GM23338 (cell line): ENCODE results near the gene GRM5. TPM values are rescaled to one million over a fixed set of nuclear protein-coding genes. Genes with fewer than 3 reads are reported as not detected.

Source experiments
- ATAC-seq: fragments of 200-7000 bp; cut with Tn5 transposase; 3 replicates; pipeline ENCODE4 v1.9.1; 2020
- DNase-seq: peaks from one replicate; pipeline ENCODE4 v3.0.0-alpha.2; 2015; ENCODE audit warnings: low spot score
- H2AFZ ChIP-seq: fragments of 200-600 bp; sonication (generic); 2 replicates; pipeline ENCODE4 v1.8.0; 2016; ENCODE audit warnings: antibody characterized with exemption, mild to moderate bottlenecking, moderate library complexity
- H3F3A ChIP-seq: fragments of 200-600 bp; sonication (generic); replicated peaks from 2 replicates; pipeline ENCODE4 v1.8.0; 2017; ENCODE audit warnings: antibody characterized with exemption, mixed run types, low read depth
- H3K27ac ChIP-seq: fragments of 200-600 bp; sonication (generic); 2 replicates; pipeline ENCODE4 v1.6.1; 2016; ENCODE audit warnings: low read depth
- H3K27me3 ChIP-seq: fragments of 200-600 bp; sonication (generic); 2 replicates; pipeline ENCODE4 v1.8.0; 2016; ENCODE audit warnings: mild to moderate bottlenecking, mixed run types, moderate library complexity; ENCODE audit not compliant: insufficient read depth
- H3K36me3 ChIP-seq: fragments of 200-600 bp; sonication (generic); 2 replicates; pipeline ENCODE4 v1.8.0; 2016; ENCODE audit warnings: mild to moderate bottlenecking; ENCODE audit not compliant: insufficient read depth
- H3K4me1 ChIP-seq: fragments of 200-600 bp; sonication (generic); 2 replicates; pipeline ENCODE4 v1.8.0; 2016; ENCODE audit warnings: mild to moderate bottlenecking, moderate library complexity; ENCODE audit not compliant: insufficient read depth
- H3K4me2 ChIP-seq: fragments of 200-600 bp; sonication (generic); 2 replicates; pipeline ENCODE4 v1.7.1; 2017; ENCODE audit warnings: mixed run types
- H3K4me3 ChIP-seq: fragments of 200-600 bp; sonication (generic); 2 replicates; pipeline ENCODE4 v1.6.1; 2016; ENCODE audit warnings: mixed run types
- H3K79me2 ChIP-seq: fragments of 200-600 bp; sonication (generic); replicated peaks from 2 replicates; pipeline ENCODE4 v1.8.0; 2017; ENCODE audit warnings: mild to moderate bottlenecking; ENCODE audit not compliant: insufficient read depth
- H3K9me2 ChIP-seq: fragments of 200-600 bp; sonication (generic); 2 replicates; pipeline ENCODE4 v1.8.0; 2017; ENCODE audit not compliant: insufficient read depth
- H4K20me1 ChIP-seq: fragments of 200-600 bp; sonication (generic); replicated peaks from 2 replicates; pipeline ENCODE4 v1.8.0; 2017; ENCODE audit warnings: mild to moderate bottlenecking; ENCODE audit not compliant: insufficient read depth
- H3K27ac Mint-ChIP-seq: 2 replicates; pipeline ENCODE4 v1.8.0; 2020; ENCODE audit warnings: inconsistent platforms, mild to moderate bottlenecking, moderate library complexity, mixed read lengths
- H3K27me3 Mint-ChIP-seq: 3 replicates; pipeline ENCODE4 v1.8.0; 2022; ENCODE audit warnings: low read depth, mild to moderate bottlenecking, moderate library complexity, mixed read lengths, inconsistent platforms; ENCODE audit not compliant: insufficient read depth, poor library complexity
- H3K36me3 Mint-ChIP-seq: 3 replicates; pipeline ENCODE4 v1.8.0; 2021; ENCODE audit warnings: low read depth, mild to moderate bottlenecking, inconsistent platforms, moderate library complexity, mixed read lengths
- H3K4me1 Mint-ChIP-seq: 3 replicates; pipeline ENCODE4 v1.8.0; 2020; ENCODE audit warnings: mild to moderate bottlenecking, inconsistent platforms, mixed read lengths
- H3K4me3 Mint-ChIP-seq: 3 replicates; pipeline ENCODE4 v1.8.0; 2021; ENCODE audit warnings: moderate library complexity, mild to moderate bottlenecking, inconsistent platforms, mixed read lengths
- H3K9me3 Mint-ChIP-seq: 3 replicates; pipeline ENCODE4 v1.8.0; 2020; ENCODE audit warnings: moderate library complexity, mild to moderate bottlenecking, inconsistent platforms, mixed read lengths
- CREB1 ChIP-seq: fragments of 250-450 bp; sonication (Bioruptor Pico); IDR thresholded peaks from 2 replicates; pipeline ENCODE4 v1.5.0; 2020; ENCODE audit warnings: low read depth, mild to moderate bottlenecking, moderate library complexity
- JUNB ChIP-seq: IDR thresholded peaks from one replicate; pipeline ENCODE4 v1.6.1; 2016; ENCODE audit warnings: antibody characterized with exemption; ENCODE audit not compliant: unreplicated experiment
- NANOG ChIP-seq: IDR thresholded peaks from 2 replicates; pipeline ENCODE4 v1.6.1; 2016; ENCODE audit warnings: antibody characterized with exemption, borderline replicate concordance
- POLR2AphosphoS5 ChIP-seq: IDR thresholded peaks from 2 replicates; pipeline ENCODE4 v1.6.1; 2016; ENCODE audit warnings: antibody characterized with exemption, low read depth
- REST ChIP-seq: IDR thresholded peaks from one replicate; pipeline ENCODE4 v1.6.1; 2018; ENCODE audit warnings: antibody characterized with exemption; ENCODE audit not compliant: unreplicated experiment
- STAT1 ChIP-seq: IDR thresholded peaks from one replicate; pipeline ENCODE4 v1.6.1; 2016; ENCODE audit warnings: antibody characterized with exemption; ENCODE audit not compliant: unreplicated experiment
- ZNF331 ChIP-seq: fragments of 250-450 bp; sonication (Bioruptor Pico); IDR thresholded peaks from 2 replicates; pipeline ENCODE4 v1.5.0; 2020; ENCODE audit warnings: low read depth, mild to moderate bottlenecking, moderate library complexity
- polyA plus RNA-seq: library from polyadenylated mRNA; unstranded; fragments of >200 nt; fragmentation: Nextera tagmentation; extraction: Ambion mirVana; gene quantifications from 2 replicates; pipeline ENCODE4 v1.2.1, GENCODE V29; 2016
- total RNA-seq: library from RNA; depleted of rRNA; stranded (reverse); fragments of >200 nt; shearing (Covaris generic); gene quantifications from 2 replicates; pipeline ENCODE4 v1.2.3, GENCODE V29; 2014
- TF ChIP-seq, protein P1 (sequence below): IDR thresholded peaks from 2 replicates; pipeline ENCODE4 v1.6.1; 2016; ENCODE audit warnings: antibody characterized with exemption
- TF ChIP-seq, protein P2 (sequence below): fragments of 250-450 bp; sonication (Bioruptor Pico); IDR thresholded peaks from 2 replicates; pipeline ENCODE4 v1.5.0; 2020; ENCODE audit warnings: mild to moderate bottlenecking, moderate library complexity

The GRM5 gene
- total and polyA plus RNA-seq, 2 experiments from 2014 or later = 0.23 to 0.45 TPM

- Mint-ChIP-seq H3K27ac (no peak overlapping the region), H3K4me1 (peaks cover 13% of the 10 kb centered on the region), H3K36me3 (no peaks in the 10 kb centered on the region), H3K4me3 (no peak overlapping the region), H3K9me3 (no peaks in the 10 kb centered on the region), H3K27me3 (no peaks in the 10 kb centered on the region)
- no peaks in the 10 kb centered on the region for H4K20me1 ChIP-seq
- H3K4me1 ChIP-seq = peaks cover 17% of the 10 kb centered on the region
- H3K4me2 ChIP-seq = no peak overlapping the region
- no peak overlapping the region for H3K27ac ChIP-seq
- DNase-seq (no peak), ATAC-seq (no peak)
- H3F3A ChIP-seq = no peaks in the 10 kb centered on the region
- H3K27me3 ChIP-seq = peaks cover 2% of the 10 kb centered on the region; the same call in 1 of the 2 replicates
- no peaks in the 10 kb centered on the region for H3K9me2 ChIP-seq
- no peak overlapping the region for H2AFZ ChIP-seq
- H3K36me3 ChIP-seq = no peaks in the 10 kb centered on the region
- no peak overlapping the region for H3K4me3 ChIP-seq
- TF ChIP-seq, protein P1, sequence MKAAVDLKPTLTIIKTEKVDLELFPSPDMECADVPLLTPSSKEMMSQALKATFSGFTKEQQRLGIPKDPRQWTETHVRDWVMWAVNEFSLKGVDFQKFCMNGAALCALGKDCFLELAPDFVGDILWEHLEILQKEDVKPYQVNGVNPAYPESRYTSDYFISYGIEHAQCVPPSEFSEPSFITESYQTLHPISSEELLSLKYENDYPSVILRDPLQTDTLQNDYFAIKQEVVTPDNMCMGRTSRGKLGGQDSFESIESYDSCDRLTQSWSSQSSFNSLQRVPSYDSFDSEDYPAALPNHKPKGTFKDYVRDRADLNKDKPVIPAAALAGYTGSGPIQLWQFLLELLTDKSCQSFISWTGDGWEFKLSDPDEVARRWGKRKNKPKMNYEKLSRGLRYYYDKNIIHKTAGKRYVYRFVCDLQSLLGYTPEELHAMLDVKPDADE = no peak
- H3K79me2 ChIP-seq = no peaks in the 10 kb centered on the region
Measured at GRCh38 chr11:88501541-88501940, 564.2 kb downstream of the GRM5 start.

DNA sequence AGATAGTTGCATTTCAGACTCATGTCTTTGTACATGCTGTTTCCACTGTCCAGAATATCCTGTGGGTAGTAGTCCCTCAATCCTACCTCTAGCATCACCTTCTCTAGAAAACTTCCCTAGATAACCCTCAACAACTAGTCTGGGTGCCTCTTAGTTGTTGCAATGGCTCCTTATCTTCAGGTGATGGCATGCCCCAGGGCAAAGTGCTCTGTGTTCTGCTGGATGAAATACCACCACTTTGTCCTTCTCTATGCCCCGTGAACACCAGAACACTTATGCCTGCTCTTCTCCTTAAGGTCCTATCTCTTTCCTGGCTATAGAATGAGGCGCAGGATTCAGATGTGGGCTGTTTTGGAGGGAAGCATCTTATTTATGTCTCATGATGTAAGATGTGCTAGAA is 569.9 kb downstream of the GRM5 start:
- Histone ChIP-seq H3K79me2 (no peaks in the 10 kb centered on the region), H3K36me3 (no peaks in the 10 kb centered on the region), H3K27me3 (no peaks in the 10 kb centered on the region), H3K4me2 (no peak overlapping the region), H2AFZ (no peak overlapping the region), H3F3A (no peaks in the 10 kb centered on the region), H3K9me2 (no peaks in the 10 kb centered on the region), H4K20me1 (no peaks in the 10 kb centered on the region), H3K4me1 (0 out of 2 replicates have a peak, but pooled peaks cover 9% of the 10 kb centered on the region), H3K27ac (no peak overlapping the region), H3K4me3 (no peak overlapping the region)
- H3K27ac Mint-ChIP-seq = no peak overlapping the region
- no peaks in the 10 kb centered on the region for H3K27me3 Mint-ChIP-seq
- ATAC-seq (no peak), DNase-seq (no peak)
- H3K4me3 Mint-ChIP-seq = no peak overlapping the region
- H3K4me1 Mint-ChIP-seq = peaks cover 12% of the 10 kb centered on the region
- no peaks in the 10 kb centered on the region for H3K36me3 Mint-ChIP-seq
- no peaks in the 10 kb centered on the region for H3K9me3 Mint-ChIP-seq
- no peak for TF ChIP-seq POLR2AphosphoS5
- TF ChIP-seq, protein P2, sequence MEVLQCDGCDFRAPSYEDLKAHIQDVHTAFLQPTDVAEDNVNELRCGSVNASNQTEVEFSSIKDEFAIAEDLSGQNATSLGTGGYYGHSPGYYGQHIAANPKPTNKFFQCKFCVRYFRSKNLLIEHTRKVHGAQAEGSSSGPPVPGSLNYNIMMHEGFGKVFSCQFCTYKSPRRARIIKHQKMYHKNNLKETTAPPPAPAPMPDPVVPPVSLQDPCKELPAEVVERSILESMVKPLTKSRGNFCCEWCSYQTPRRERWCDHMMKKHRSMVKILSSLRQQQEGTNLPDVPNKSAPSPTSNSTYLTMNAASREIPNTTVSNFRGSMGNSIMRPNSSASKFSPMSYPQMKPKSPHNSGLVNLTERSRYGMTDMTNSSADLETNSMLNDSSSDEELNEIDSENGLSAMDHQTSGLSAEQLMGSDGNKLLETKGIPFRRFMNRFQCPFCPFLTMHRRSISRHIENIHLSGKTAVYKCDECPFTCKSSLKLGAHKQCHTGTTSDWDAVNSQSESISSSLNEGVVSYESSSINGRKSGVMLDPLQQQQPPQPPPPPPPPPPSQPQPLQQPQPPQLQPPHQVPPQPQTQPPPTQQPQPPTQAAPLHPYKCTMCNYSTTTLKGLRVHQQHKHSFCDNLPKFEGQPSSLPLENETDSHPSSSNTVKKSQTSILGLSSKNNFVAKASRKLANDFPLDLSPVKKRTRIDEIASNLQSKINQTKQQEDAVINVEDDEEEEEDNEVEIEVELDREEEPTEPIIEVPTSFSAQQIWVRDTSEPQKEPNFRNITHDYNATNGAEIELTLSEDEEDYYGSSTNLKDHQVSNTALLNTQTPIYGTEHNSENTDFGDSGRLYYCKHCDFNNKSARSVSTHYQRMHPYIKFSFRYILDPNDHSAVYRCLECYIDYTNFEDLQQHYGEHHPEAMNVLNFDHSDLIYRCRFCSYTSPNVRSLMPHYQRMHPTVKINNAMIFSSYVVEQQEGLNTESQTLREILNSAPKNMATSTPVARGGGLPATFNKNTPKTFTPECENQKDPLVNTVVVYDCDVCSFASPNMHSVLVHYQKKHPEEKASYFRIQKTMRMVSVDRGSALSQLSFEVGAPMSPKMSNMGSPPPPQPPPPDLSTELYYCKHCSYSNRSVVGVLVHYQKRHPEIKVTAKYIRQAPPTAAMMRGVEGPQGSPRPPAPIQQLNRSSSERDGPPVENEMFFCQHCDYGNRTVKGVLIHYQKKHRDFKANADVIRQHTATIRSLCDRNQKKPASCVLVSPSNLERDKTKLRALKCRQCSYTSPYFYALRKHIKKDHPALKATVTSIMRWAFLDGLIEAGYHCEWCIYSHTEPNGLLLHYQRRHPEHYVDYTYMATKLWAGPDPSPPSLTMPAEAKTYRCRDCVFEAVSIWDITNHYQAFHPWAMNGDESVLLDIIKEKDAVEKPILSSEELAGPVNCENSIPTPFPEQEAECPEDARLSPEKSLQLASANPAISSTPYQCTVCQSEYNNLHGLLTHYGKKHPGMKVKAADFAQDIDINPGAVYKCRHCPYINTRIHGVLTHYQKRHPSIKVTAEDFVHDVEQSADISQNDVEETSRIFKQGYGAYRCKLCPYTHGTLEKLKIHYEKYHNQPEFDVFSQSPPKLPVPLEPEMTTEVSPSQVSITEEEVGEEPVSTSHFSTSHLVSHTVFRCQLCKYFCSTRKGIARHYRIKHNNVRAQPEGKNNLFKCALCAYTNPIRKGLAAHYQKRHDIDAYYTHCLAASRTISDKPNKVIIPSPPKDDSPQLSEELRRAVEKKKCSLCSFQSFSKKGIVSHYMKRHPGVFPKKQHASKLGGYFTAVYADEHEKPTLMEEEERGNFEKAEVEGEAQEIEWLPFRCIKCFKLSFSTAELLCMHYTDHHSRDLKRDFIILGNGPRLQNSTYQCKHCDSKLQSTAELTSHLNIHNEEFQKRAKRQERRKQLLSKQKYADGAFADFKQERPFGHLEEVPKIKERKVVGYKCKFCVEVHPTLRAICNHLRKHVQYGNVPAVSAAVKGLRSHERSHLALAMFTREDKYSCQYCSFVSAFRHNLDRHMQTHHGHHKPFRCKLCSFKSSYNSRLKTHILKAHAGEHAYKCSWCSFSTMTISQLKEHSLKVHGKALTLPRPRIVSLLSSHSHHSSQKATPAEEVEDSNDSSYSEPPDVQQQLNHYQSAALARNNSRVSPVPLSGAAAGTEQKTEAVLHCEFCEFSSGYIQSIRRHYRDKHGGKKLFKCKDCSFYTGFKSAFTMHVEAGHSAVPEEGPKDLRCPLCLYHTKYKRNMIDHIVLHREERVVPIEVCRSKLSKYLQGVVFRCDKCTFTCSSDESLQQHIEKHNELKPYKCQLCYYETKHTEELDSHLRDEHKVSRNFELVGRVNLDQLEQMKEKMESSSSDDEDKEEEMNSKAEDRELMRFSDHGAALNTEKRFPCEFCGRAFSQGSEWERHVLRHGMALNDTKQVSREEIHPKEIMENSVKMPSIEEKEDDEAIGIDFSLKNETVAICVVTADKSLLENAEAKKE (CRISPR knock-in tag) = no peak
- TF ChIP-seq, protein P1 = no peak
- TF ChIP-seq STAT1 = no peak
- TF ChIP-seq JUNB = no peak
- no peak for TF ChIP-seq CREB1 (CRISPR knock-in tag)
- TF ChIP-seq NANOG = no peak
- no peak for TF ChIP-seq REST
- no peak for TF ChIP-seq ZNF331 (CRISPR knock-in tag)
